Smooth muscle cell (in vitro differentiated cells): Measurements from ENCODE around the gene ILK. TPM values are rescaled to one million over a fixed set of nuclear protein-coding genes. Genes with fewer than 3 reads are reported as not detected.

Experiments
- DNase-seq: peaks from one replicate; lab custom pipeline; 2025; ENCODE audit not compliant: unreplicated experiment; lab: John Stamatoyannopoulos, UW
- H2AFZ ChIP-seq: fragments of 200-600 bp; sonication (generic); 2 replicates; pipeline ENCODE4 v1.6.0; 2016; ENCODE audit warnings: antibody characterized with exemption, low read depth, mild to moderate bottlenecking
- H3F3A ChIP-seq: fragments of 200-600 bp; sonication (generic); 2 replicates; pipeline ENCODE4 v1.6.0; 2017; ENCODE audit warnings: antibody characterized with exemption, low read depth
- H3K27ac ChIP-seq: fragments of 200-600 bp; sonication (generic); 2 replicates; pipeline ENCODE4 v1.5.1; 2016; ENCODE audit warnings: low read depth, mild to moderate bottlenecking
- H3K27me3 ChIP-seq: fragments of 200-600 bp; sonication (generic); 2 replicates; pipeline ENCODE4 v1.6.1; 2016; ENCODE audit warnings: low read depth, mild to moderate bottlenecking
- H3K36me3 ChIP-seq: fragments of 200-600 bp; sonication (generic); 2 replicates; pipeline ENCODE4 v1.5.1; 2016; ENCODE audit warnings: low read depth
- H3K4me1 ChIP-seq: fragments of 200-600 bp; sonication (generic); 2 replicates; pipeline ENCODE4 v1.5.1; 2016; ENCODE audit warnings: low read depth
- H3K4me2 ChIP-seq: fragments of 200-600 bp; sonication (generic); 2 replicates; pipeline ENCODE4 v1.6.0; 2016; ENCODE audit warnings: mild to moderate bottlenecking
- H3K4me3 ChIP-seq: fragments of 200-600 bp; sonication (generic); 2 replicates; pipeline ENCODE4 v1.5.1; 2016; ENCODE audit warnings: mild to moderate bottlenecking
- H3K79me2 ChIP-seq: fragments of 200-600 bp; sonication (generic); 2 replicates; pipeline ENCODE4 v1.6.0; 2016; ENCODE audit warnings: low read depth, mild to moderate bottlenecking
- H3K9ac ChIP-seq: fragments of 200-600 bp; sonication (generic); 2 replicates; pipeline ENCODE4 v1.6.0; 2016; ENCODE audit warnings: low read depth
- H3K9me3 ChIP-seq: fragments of 200-600 bp; sonication (generic); replicated peaks from 2 replicates; pipeline ENCODE4 v1.5.1; 2016; ENCODE audit warnings: low read depth
- H4K20me1 ChIP-seq: fragments of 200-600 bp; sonication (generic); 2 replicates; pipeline ENCODE4 v1.6.0; 2016; ENCODE audit warnings: low read depth
- WGBS: methylation state at CpG from one replicate; pipeline ENCODE4 v1.1.7; 2016; ENCODE audit warnings: low lambda C conversion rate; 5-methylcytosine and 5-hydroxymethylcytosine counted together
- polyA plus RNA-seq: library from polyadenylated mRNA; unstranded; fragments of >200 nt; fragmentation: Nextera tagmentation; extraction: Ambion mirVana; gene quantifications from 2 replicates; pipeline ENCODE4 v1.2.1, GENCODE V29; 2016
- total RNA-seq: library from RNA; depleted of rRNA; stranded (reverse); fragments of >200 nt; gene quantifications from 2 replicates; pipeline ENCODE4 v1.2.3, GENCODE V29; 2014
- TF ChIP-seq, protein P1 (sequence below): fragments of 200-600 bp; sonication (generic); IDR thresholded peaks from 2 replicates; pipeline ENCODE4 v1.5.1; 2017; ENCODE audit warnings: borderline replicate concordance, mild to moderate bottlenecking, antibody characterized with exemption; ENCODE audit not compliant: insufficient read depth, poor library complexity, severe bottlenecking

Gene ILK
- total and polyA plus RNA-seq, 2 experiments from 2014 or later, result 138 to 236 TPM

DNA sequence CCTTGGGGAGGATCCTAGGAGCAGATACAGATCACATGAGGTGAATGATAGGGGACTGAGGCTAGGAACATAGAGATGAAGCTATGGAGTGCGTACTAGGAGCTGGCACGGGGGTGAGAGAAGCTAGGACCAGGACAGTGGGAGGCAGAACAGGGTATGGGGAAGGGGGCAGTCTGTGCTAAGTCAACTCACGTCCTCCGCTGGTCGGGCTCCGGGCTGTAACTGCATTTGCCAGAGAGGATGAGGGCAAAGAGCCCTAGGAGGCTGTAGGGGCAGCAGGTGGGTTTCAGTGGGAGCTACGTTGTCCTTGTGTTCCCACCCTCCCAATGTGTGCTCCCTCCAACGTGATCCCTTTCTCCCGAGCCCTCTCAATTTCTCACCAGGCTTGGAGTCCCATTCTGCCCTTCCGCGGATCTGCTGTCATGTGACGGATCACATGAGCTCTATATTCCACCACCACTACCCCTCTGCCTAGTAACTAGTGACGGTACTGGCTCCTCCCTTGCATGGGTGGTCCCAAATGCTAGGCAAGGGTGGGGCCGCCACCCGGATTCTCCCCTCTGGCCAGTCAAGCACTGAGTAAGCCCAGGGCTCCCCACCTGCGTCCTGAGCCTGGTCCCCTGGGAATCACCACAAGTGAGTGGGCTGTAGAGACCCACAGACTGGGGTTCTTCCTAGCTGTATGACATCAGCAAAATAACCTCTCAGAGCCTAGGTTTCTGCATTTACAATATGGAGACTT, 15.6 kb downstream of the ILK start, which contains the start of gene TPP1:
Gene TPP1 (minus strand): TSS at position 419 of the 742 bp plus-strand sequence. CDS start 22 bp downstream, at position 397.
- Histone ChIP-seq H3K79me2 (no peaks in the 10 kb centered on the region), H2AFZ (peak within 1 kb of the TSS; percentile 81), H3K36me3 (no peaks in the 10 kb centered on the region), H3F3A (peaks cover 6% of the 10 kb centered on the region), H3K4me1 (peaks cover 13% of the 10 kb centered on the region), H3K4me2 (peak within 1 kb of the TSS; percentile 98), H3K27ac (peak within 1 kb of the TSS; percentile 74), H3K27me3 (no peaks in the 10 kb centered on the region), H4K20me1 (no peaks in the 10 kb centered on the region), H3K4me3 (peak within 1 kb of the TSS; percentile 80), H3K9ac (peak within 1 kb of the TSS; percentile 92), H3K9me3 (no peaks in the 10 kb centered on the region)
- under 1% methylated on average over 16 of the region's 16 CpGs for whole genome bisulfite sequencing
- DNase-seq, result peak; percentile 66
- TF ChIP-seq, protein P1, sequence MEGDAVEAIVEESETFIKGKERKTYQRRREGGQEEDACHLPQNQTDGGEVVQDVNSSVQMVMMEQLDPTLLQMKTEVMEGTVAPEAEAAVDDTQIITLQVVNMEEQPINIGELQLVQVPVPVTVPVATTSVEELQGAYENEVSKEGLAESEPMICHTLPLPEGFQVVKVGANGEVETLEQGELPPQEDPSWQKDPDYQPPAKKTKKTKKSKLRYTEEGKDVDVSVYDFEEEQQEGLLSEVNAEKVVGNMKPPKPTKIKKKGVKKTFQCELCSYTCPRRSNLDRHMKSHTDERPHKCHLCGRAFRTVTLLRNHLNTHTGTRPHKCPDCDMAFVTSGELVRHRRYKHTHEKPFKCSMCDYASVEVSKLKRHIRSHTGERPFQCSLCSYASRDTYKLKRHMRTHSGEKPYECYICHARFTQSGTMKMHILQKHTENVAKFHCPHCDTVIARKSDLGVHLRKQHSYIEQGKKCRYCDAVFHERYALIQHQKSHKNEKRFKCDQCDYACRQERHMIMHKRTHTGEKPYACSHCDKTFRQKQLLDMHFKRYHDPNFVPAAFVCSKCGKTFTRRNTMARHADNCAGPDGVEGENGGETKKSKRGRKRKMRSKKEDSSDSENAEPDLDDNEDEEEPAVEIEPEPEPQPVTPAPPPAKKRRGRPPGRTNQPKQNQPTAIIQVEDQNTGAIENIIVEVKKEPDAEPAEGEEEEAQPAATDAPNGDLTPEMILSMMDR, result no peak

DNA sequence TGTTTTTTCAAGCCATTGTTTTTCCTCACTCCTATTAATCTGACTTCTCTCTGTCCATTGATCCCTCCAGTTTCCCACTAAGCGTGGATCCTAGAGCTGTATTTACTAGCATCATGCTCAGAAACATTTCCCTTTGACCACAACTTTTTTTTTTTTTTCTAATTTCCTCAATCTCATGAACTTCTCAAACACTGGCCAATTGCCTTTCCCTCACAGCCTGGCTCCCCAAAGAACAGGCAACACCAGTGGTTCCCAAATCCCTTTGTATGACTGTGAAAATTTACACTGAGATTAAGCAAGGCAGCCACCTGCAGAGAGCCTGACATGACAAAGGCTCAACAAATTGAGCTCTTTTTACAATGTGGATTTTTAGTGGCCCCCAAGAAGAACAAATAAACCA, 17.1 kb downstream of the ILK start:
- Histone ChIP-seq H3K9me3 (no peaks in the 10 kb centered on the region), H3K79me2 (no peaks in the 10 kb centered on the region), H3K4me3 (no peak overlapping the region), H3K36me3 (no peaks in the 10 kb centered on the region), H2AFZ (no peak overlapping the region), H3K9ac (no peak overlapping the region), H3F3A (peaks cover 5% of the 10 kb centered on the region), H3K27ac (no peak overlapping the region), H4K20me1 (no peaks in the 10 kb centered on the region), H3K27me3 (no peaks in the 10 kb centered on the region), H3K4me2 (no peak overlapping the region), H3K4me1 (peaks cover 13% of the 10 kb centered on the region)
- TF ChIP-seq, protein P1, result no peak
- no peak for DNase-seq
- 67% methylated on average over 1 of the region's 1 CpG for WGBS

DNA sequence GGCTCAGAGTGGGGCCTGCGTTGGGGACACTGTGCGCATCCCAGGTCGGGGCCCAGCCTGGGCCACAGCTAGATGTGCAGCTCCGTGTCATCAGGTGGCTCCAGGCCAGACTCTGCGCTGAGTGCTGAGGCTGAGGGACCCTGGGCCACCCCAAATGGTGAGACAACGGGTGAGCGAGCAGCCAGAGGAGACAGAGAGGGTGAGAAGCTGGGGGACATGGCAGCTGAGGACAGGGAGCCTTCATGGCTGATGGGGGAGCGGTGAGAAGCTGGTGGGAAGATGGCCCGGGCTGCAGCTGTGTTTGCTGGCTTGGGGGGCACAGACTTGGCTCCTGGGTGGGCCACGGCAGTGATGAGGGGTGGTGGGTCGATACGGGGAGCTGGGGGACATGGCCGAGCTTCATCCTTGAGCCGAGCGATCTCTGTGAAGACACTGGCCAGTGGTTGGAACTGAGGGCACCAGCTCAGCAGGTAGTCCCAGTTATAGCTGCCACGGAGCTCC, 18.2 kb downstream of the ILK start:
- no peaks in the 10 kb centered on the region for H4K20me1 ChIP-seq
- no peaks in the 10 kb centered on the region for H3K9me3 ChIP-seq
- peaks cover 13% of the 10 kb centered on the region for H3K4me1 ChIP-seq
- no peak overlapping the region for H2AFZ ChIP-seq
- H3K27me3 ChIP-seq, result no peaks in the 10 kb centered on the region
- no peak overlapping the region for H3K9ac ChIP-seq
- no peak overlapping the region for H3K27ac ChIP-seq
- DNase-seq, result no peak
- no peak overlapping the region for H3K4me2 ChIP-seq
- TF ChIP-seq, protein P1, result no peak
- no peaks in the 10 kb centered on the region for H3K36me3 ChIP-seq
- no peak overlapping the region for H3K4me3 ChIP-seq
- H3F3A ChIP-seq, result peaks cover 5% of the 10 kb centered on the region
- 92% methylated on average over 16 of the region's 16 CpGs for WGBS
- no peaks in the 10 kb centered on the region for H3K79me2 ChIP-seq
